WERI-Rb-1 (cell line): ENCODE data around the gene SLC1A3.

Source experiments
- DNase-seq: peaks from one replicate; pipeline ENCODE4 v3.0.0-alpha.2; 2020
- H3K27ac ChIP-seq: fragments of 250-450 bp; sonication (Bioruptor Pico); 2 replicates; pipeline ENCODE4 v1.5.1; 2020; ENCODE audit warnings: mild to moderate bottlenecking, moderate library complexity
- H3K27me3 ChIP-seq: fragments of 250-450 bp; sonication (Bioruptor Pico); 2 replicates; pipeline ENCODE4 v1.5.1; 2021; ENCODE audit warnings: mild to moderate bottlenecking, low read depth, moderate library complexity; ENCODE audit not compliant: insufficient read depth, severe bottlenecking
- H3K36me3 ChIP-seq: fragments of 250-450 bp; sonication (Bioruptor Pico); 2 replicates; pipeline ENCODE4 v1.5.1; 2020; ENCODE audit warnings: mild to moderate bottlenecking, moderate library complexity
- H3K4me3 ChIP-seq: 2 replicates; pipeline ENCODE4 v1.5.1; 2011; ENCODE audit warnings: low read depth, mild to moderate bottlenecking, control low read depth, low read length
- H3K9me3 ChIP-seq: fragments of 250-450 bp; sonication (Bioruptor Pico); 2 replicates; pipeline ENCODE4 v1.5.1; 2021; ENCODE audit warnings: mild to moderate bottlenecking, moderate library complexity; ENCODE audit not compliant: severe bottlenecking
- TF ChIP-seq, protein P1 (sequence below): IDR thresholded peaks from 2 replicates; pipeline ENCODE4 v1.5.1; 2011; ENCODE audit warnings: low read depth, mild to moderate bottlenecking, control low read depth, inconsistent platforms, low read length

Gene SLC1A3

DNA sequence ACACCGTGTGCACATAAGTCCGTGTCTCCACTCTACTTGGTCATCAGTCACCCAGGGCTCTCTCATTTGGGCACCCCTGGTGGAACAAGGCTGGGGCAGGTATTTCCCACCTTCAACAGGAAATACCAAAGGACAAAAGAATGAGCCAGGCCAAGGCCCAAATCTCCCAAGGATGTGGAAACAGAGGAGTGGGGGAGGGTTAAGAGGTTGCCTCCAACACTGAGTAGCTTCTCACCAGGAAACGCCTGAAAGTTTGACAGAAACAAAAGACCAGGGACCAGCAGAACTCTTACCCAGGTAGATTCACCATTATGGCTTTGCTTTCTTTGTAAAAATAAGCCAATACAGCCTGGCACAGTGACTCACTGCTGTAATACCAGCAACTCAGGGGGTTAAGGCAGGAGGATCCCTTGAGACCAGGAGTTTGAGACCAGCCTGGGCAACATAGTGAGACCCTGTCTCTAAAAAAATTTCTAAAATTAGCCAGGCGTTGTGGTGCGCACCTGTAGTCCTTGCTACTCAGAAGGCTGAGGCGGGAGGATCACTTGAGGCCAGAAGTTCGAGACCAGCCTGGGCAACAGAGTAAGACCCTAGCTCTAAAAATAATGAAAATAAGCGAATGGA is 12.7 kb downstream of the SLC1A3 start:
- TF ChIP-seq, protein P1, sequence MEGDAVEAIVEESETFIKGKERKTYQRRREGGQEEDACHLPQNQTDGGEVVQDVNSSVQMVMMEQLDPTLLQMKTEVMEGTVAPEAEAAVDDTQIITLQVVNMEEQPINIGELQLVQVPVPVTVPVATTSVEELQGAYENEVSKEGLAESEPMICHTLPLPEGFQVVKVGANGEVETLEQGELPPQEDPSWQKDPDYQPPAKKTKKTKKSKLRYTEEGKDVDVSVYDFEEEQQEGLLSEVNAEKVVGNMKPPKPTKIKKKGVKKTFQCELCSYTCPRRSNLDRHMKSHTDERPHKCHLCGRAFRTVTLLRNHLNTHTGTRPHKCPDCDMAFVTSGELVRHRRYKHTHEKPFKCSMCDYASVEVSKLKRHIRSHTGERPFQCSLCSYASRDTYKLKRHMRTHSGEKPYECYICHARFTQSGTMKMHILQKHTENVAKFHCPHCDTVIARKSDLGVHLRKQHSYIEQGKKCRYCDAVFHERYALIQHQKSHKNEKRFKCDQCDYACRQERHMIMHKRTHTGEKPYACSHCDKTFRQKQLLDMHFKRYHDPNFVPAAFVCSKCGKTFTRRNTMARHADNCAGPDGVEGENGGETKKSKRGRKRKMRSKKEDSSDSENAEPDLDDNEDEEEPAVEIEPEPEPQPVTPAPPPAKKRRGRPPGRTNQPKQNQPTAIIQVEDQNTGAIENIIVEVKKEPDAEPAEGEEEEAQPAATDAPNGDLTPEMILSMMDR: no peak
- H3K4me3 ChIP-seq: no peak overlapping the region
- no peaks in the 10 kb centered on the region for H3K27me3 ChIP-seq
- H3K9me3 ChIP-seq: peaks cover 2% of the 10 kb centered on the region
- H3K27ac ChIP-seq: no peak overlapping the region
- DNase-seq: no peak
- no peaks in the 10 kb centered on the region for H3K36me3 ChIP-seq

DNA sequence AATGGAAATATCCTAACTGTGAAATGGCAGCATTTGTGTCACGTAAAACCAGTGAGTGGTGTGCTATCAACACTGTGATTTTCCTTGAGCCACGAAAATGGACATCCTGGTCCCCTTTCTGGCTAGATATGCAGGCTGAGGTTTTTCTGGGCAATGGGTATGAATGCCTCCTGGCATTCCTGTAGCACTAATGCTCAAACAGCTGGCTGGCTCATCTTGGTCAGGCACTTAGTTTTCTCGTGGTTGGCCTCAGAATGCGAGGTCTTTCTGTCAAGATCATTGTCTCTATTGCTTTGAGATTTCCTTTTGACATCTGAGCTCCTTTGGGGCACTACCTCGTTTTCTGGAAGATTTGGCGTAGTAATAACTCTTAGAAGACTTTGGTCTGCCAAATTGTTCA is 15.6 kb downstream of the SLC1A3 start:
- no peaks in the 10 kb centered on the region for H3K27me3 ChIP-seq
- H3K9me3 ChIP-seq: no peaks in the 10 kb centered on the region
- H3K4me3 ChIP-seq: no peak overlapping the region
- TF ChIP-seq, protein P1: no peak
- H3K27ac ChIP-seq: no peak overlapping the region
- DNase-seq: no peak
- H3K36me3 ChIP-seq: no peaks in the 10 kb centered on the region

DNA sequence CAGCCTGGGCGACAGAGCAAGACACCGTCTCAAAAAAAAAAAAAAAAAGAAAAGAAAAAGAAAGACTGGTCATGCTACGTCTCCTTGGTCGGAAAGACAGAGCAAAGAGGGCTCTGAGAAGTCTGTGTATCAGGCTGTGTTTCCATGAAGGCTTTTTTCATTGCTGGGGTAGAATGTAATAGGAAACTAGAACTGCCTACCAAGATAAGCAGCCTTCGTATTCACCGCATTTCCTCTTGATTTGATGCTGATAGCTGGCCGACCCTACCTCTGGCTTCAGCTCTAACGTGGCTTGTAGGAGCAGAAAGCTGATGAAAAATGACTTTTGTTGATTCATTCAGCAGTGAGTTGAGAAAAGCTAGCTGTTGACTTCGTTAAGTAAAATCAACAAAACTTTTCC is 17.4 kb downstream of the SLC1A3 start:
- Histone ChIP-seq H3K36me3 (no peaks in the 10 kb centered on the region), H3K27me3 (no peaks in the 10 kb centered on the region), H3K4me3 (no peak overlapping the region), H3K27ac (no peak overlapping the region), H3K9me3 (no peaks in the 10 kb centered on the region)
- TF ChIP-seq, protein P1: no peak
- no peak for DNase-seq

DNA sequence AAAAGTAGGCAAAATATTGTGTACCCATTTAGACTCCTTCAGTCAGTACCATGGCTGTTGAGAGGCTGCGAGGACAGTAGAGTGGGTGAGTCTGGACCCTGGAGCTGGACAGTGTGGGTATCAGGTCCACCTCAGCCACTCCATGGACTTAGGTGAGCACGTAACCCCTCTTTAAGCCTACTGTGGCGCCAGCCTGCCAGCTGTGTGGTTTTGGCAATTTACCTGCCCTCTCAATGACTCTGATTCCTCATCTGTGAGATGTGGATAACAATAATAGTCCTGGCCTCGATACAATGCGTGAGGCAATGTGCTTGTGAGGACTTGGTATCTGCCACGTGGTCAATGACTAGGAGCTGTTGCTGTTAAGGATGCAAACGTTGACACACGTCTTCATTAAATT is 17.9 kb downstream of the SLC1A3 start:
- no peak for DNase-seq
- Histone ChIP-seq H3K36me3 (no peaks in the 10 kb centered on the region), H3K27me3 (no peaks in the 10 kb centered on the region), H3K27ac (no peak overlapping the region), H3K9me3 (no peaks in the 10 kb centered on the region), H3K4me3 (no peak overlapping the region)
- TF ChIP-seq, protein P1: no peak

DNA sequence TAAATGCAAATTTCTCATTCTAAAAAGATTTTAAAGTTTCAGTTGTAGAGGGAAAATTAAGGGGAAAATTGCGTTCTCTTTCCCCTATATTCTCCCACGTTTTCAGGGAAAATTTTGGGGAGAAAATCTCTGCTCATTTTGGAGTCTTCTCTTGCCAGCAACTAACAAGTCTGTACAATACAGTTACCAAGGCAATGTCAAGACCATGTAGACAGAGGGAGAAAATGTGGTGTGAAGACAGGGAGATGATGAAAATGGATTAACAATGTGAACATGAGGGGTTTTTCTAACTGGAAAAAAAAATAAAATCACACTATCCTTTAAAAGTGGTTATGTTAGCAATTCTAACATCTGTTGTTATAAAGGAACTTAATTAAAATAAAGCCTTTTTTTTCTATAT is 22.3 kb downstream of the SLC1A3 start:
- Histone ChIP-seq H3K36me3 (peaks cover 6% of the 10 kb centered on the region), H3K27me3 (no peaks in the 10 kb centered on the region), H3K27ac (no peak overlapping the region), H3K9me3 (no peaks in the 10 kb centered on the region), H3K4me3 (no peak overlapping the region)
- no peak for DNase-seq
- TF ChIP-seq, protein P1: no peak

DNA sequence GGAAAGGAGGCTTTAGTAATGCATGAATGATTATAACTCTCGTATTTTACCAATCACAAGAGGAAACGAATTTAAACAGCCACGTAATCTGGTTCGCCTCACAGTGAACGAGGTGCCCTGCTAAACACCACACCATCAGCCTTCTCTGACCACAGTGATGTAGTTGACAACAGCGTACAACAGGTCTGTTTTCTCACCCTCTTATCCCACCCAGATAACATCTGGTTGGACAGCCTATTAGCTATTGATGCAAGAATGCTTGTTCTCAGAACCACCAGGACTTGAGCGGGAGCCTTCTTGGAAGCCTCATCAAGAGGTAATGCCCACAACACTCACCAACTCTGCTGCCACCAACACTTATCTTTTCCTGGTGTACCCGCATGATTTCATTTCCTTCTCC is 23.3 kb downstream of the SLC1A3 start:
- DNase-seq: no peak
- no peak overlapping the region for H3K4me3 ChIP-seq
- H3K36me3 ChIP-seq: peaks cover 6% of the 10 kb centered on the region
- H3K27ac ChIP-seq: no peak overlapping the region
- H3K9me3 ChIP-seq: no peaks in the 10 kb centered on the region
- TF ChIP-seq, protein P1: no peak
- no peaks in the 10 kb centered on the region for H3K27me3 ChIP-seq
